Endothelial cell (in vitro differentiated cells): Measurements from ENCODE around the gene FCHSD2. TPM values are rescaled to one million over a fixed set of nuclear protein-coding genes. Genes with fewer than 3 reads are reported as not detected.
A peak's percentile ranks its signal among the peaks of the same experiment; 100 is the strongest.

Experiments used
- DNase-seq: peaks from one replicate; pipeline ENCODE4 v3.0.0; 2021; ENCODE audit warnings: low spot score
- H3K27ac Mint-ChIP-seq: one replicate; pipeline ENCODE4 v1.8.0; 2021; ENCODE audit warnings: mixed read lengths, inconsistent platforms; ENCODE audit not compliant: unreplicated experiment
- H3K27me3 Mint-ChIP-seq: one replicate; pipeline ENCODE4 v1.8.0; 2021; ENCODE audit warnings: mild to moderate bottlenecking, moderate library complexity, mixed read lengths, inconsistent platforms; ENCODE audit not compliant: unreplicated experiment
- H3K36me3 Mint-ChIP-seq: one replicate; pipeline ENCODE4 v1.8.0; 2021; ENCODE audit warnings: mild to moderate bottlenecking, low read depth, mixed read lengths, inconsistent platforms; ENCODE audit not compliant: unreplicated experiment
- H3K4me1 Mint-ChIP-seq: one replicate; pipeline ENCODE4 v1.8.0; 2021; ENCODE audit warnings: mild to moderate bottlenecking, mixed read lengths, inconsistent platforms; ENCODE audit not compliant: unreplicated experiment
- H3K4me3 Mint-ChIP-seq: one replicate; pipeline ENCODE4 v1.8.0; 2021; ENCODE audit warnings: mild to moderate bottlenecking, mixed read lengths, inconsistent platforms; ENCODE audit not compliant: unreplicated experiment
- H3K9me3 Mint-ChIP-seq: one replicate; pipeline ENCODE4 v1.8.0; 2021; ENCODE audit warnings: mixed read lengths, inconsistent platforms; ENCODE audit not compliant: unreplicated experiment
- CTCF ChIP-seq: fragments of 200-600 bp; sonication (generic); IDR thresholded peaks from one replicate; pipeline ENCODE4 v1.5.0; 2021; ENCODE audit warnings: antibody characterized with exemption; ENCODE audit not compliant: unreplicated experiment
- total RNA-seq: library from RNA; stranded (reverse); fragmentation: NEBNext Ultra II Directional; extraction: Animal tissue kit (Norgen Biotek cat#: 25700); gene quantifications from one replicate; pipeline ENCODE4 v1.2.1, GENCODE V29; 2021; ENCODE audit not compliant: unreplicated experiment

Gene FCHSD2
- total RNA-seq, 1 donor from 2014 or later = 45.3 TPM

- no peak overlapping the region for H3K4me3 Mint-ChIP-seq
- H3K4me1 Mint-ChIP-seq = peaks cover 18% of the 10 kb centered on the region
- H3K9me3 Mint-ChIP-seq = no peaks in the 10 kb centered on the region
- peaks cover 2% of the 10 kb centered on the region for H3K27me3 Mint-ChIP-seq
- no peaks in the 10 kb centered on the region for H3K36me3 Mint-ChIP-seq
- H3K27ac Mint-ChIP-seq = peak overlapping the region; percentile 15
- no peak for DNase-seq
- no peak for TF ChIP-seq CTCF
Observed at GRCh38 chr11:73055002-73055401, 87.1 kb downstream of the FCHSD2 start.

DNA sequence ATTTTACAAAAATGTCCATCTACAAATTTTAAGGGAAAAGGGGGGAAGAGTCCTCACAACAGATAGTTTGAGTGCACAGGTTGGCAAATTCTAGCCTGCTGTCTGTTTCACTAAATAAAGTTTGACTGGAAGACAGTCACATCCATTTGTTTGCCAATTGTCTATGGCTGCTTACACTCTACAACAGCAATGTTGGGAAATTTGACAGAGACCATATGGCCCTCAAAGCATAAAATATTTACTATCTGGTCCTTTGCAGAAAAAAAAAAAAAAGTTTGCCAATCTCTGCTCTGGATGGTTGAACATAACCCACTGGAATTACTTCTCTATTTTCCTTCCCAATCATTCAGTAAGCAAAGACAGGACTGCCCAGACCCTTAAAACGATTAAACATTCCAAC, 88.2 kb downstream of the FCHSD2 start:
- H3K36me3 Mint-ChIP-seq = no peaks in the 10 kb centered on the region

GRCh38 chr11:73048446-73048845, 93.7 kb downstream of the FCHSD2 start:
- DNase-seq = no peak
- H3K27ac Mint-ChIP-seq = peak overlapping the region; percentile 82
- no peaks in the 10 kb centered on the region for H3K9me3 Mint-ChIP-seq
- TF ChIP-seq CTCF = no peak
- no peak overlapping the region for H3K4me3 Mint-ChIP-seq
- no peaks in the 10 kb centered on the region for H3K36me3 Mint-ChIP-seq
- H3K27me3 Mint-ChIP-seq = no peaks in the 10 kb centered on the region
- H3K4me1 Mint-ChIP-seq = peaks cover 13% of the 10 kb centered on the region

More for the DNA sequence above, 88.2 kb downstream of the FCHSD2 start:
- no peaks in the 10 kb centered on the region for H3K9me3 Mint-ChIP-seq
- H3K27ac Mint-ChIP-seq = no peak overlapping the region
- no peak for TF ChIP-seq CTCF
- H3K4me1 Mint-ChIP-seq = peaks cover 18% of the 10 kb centered on the region
- DNase-seq = no peak
- H3K4me3 Mint-ChIP-seq = no peak overlapping the region
- peaks cover 2% of the 10 kb centered on the region for H3K27me3 Mint-ChIP-seq

DNA sequence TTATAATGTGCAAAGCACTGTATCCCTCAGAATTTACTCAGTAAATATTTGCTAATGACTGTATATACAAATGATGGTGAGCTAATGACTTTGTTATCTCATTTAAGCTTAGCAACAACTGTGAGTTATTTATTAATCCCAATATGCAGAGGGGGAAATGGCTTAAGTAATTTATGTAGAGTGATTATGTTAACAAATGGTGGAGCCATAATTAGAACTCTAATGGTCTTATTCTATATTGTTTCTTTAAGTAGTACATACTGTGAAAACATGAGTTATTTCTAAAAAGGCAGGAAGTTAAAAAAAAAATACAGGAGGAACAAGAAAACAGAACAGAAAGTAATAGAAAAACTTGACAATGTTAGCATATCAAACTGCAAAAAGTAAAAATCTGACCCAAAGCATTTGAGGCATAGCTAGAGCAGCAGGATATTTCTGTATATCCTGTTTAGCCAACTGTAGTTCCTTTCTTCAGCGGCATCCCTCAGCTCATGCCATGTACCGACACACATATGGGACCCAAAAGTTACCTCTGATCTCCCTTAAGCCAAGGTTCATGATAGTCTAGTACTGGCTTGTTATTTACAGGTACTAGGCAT, 94.2 kb downstream of the FCHSD2 start:
- Mint-ChIP-seq H3K27me3 (no peaks in the 10 kb centered on the region), H3K9me3 (no peaks in the 10 kb centered on the region), H3K4me1 (peaks cover 13% of the 10 kb centered on the region), H3K36me3 (no peaks in the 10 kb centered on the region), H3K4me3 (no peak overlapping the region), H3K27ac (peak overlapping the region; percentile 82)
- no peak for TF ChIP-seq CTCF
- DNase-seq = no peak

DNA sequence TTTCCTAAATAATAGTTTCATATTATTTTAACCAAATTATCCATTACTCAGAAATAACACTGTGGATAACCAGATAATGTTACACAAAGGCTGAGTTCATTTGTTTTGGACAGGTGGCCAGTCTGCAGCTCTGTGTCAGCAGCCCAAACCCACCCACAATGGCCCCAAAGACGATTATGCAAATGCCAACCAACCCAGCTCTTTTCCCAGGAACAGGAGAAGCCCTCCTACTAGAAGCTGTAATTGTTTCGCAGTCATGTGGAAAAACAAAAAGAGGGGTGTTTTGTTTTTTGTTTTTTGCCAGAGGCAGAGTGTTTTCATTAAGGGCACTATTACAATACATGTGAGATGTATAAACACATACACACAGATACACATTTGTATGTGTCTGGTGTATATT, 102.1 kb downstream of the FCHSD2 start:
- Mint-ChIP-seq H3K27me3 (no peaks in the 10 kb centered on the region), H3K36me3 (peaks cover 4% of the 10 kb centered on the region), H3K27ac (no peak overlapping the region), H3K4me3 (no peak overlapping the region), H3K9me3 (no peaks in the 10 kb centered on the region), H3K4me1 (no peaks in the 10 kb centered on the region)
- no peak for DNase-seq
- no peak for TF ChIP-seq CTCF
